ENCODE measurements around the gene PLTP.

Gene PLTP

GRCh38 chr20:45850926-45851325 lies 61.0 kb downstream of the PLTP start:
- DNase-seq = no peak

DNA sequence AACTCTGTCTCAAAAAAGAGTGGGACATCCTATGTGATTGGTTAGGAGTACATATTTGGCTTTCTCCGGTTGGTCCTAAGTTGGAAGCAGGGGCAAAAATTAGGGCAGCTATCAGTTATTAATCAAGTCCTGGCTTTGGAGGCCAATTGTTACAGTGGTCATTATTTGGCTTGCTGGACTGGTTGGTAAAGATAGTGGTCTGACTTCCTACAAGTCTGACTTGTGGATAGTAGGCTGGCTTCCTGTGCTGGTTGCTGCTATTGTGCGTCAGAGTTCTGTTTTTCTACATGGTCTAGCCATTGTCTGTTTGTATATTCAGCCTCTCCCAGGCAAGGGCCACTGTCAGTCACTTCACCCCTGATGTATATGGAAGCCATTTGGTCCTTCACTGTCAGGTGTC lies 61.7 kb downstream of the PLTP start:
- no peak for DNase-seq

- DNase-seq = no peak
Measured at GRCh38 chr20:45848969-45849582, 62.9 kb downstream of the PLTP start.
